Upper lobe of left lung (tissue), 4 donors: ENCODE measurements around the gene BRAT1.

Experiments used
- CTCF ChIP-seq, 6 experiments: fragments of 450-650 bp in 4 of 6; fragments of 200-600 bp in 2 of 6; sonication (generic) in 2 of 6; IDR thresholded peaks; one replicate each; pipeline ENCODE4 v1.5.1; 2016 to 2019; ENCODE audit warnings: antibody characterized with exemption in 6 of 6
- EP300 ChIP-seq, 4 donors: sonication (generic); formaldehyde crosslinking; IDR thresholded peaks; one replicate each; pipeline ENCODE4 v1.5.1; 2017; ENCODE audit warnings: antibody characterized with exemption in 4 of 4, control low read depth in 2 of 4
- POLR2A ChIP-seq, 4 donors: fragments of 450-650 bp; IDR thresholded peaks; one replicate each; pipeline ENCODE4 v1.5.1; 2016 to 2017; ENCODE audit warnings: antibody characterized with exemption in 4 of 4, mild to moderate bottlenecking in 2 of 4

GRCh38 chr7:2500701-2501100, 54.6 kb downstream of the BRAT1 start:
- TF ChIP-seq CTCF (IDR thresholded peaks at IDR 0.05), result no peak
- TF ChIP-seq EP300 (IDR thresholded peaks at IDR 0.05), result no peak
- no peak for TF ChIP-seq POLR2A (IDR thresholded peaks at IDR 0.05)
